Glomerular endothelial cell (primary cell): ENCODE data around the gene MACO1. TPM values are rescaled to one million over a fixed set of nuclear protein-coding genes. Genes with fewer than 3 reads are reported as not detected.
"Not testable (repeated sequence)": the region's sequence is repeated elsewhere in the genome, so short reads cannot be mapped to it uniquely, and the experiment has no call there.

Source experiments
- DNase-seq: peaks from one replicate; pipeline ENCODE4 v3.0.0-alpha.2; 2011; ENCODE audit warnings: low read depth, low spot score; ENCODE audit errors: extremely low read depth
- total RNA-seq: library from RNA; depleted of rRNA; stranded (reverse); fragments of >200 nt; gene quantifications from 2 replicates; pipeline ENCODE4 v1.2.3, GENCODE V29; 2015

Gene MACO1
- total RNA-seq = 16.7 and 18.6 TPM in 2 replicates

- peak; percentile 88 for DNase-seq
Observed at GRCh38 chr1:25430073-25430966, at the start of gene MACO1. Gene MACO1 (plus strand): TSS chr1:25430897. CDS start chr1:25431099, 202 bp downstream.

GRCh38 chr1:25382543-25382942 is 48.2 kb upstream of the MACO1 start:
- DNase-seq = not testable (repeated sequence)

GRCh38 chr1:25383090-25383489 is 47.6 kb upstream of the MACO1 start:
- DNase-seq = not testable (repeated sequence)

GRCh38 chr1:25383875-25384274 is 46.8 kb upstream of the MACO1 start:
- DNase-seq = not testable (repeated sequence)

- not testable (repeated sequence) for DNase-seq
Observed at GRCh38 chr1:25387096-25387495, 43.6 kb upstream of the MACO1 start.

GRCh38 chr1:25388691-25389090 is 42.0 kb upstream of the MACO1 start:
- not testable (repeated sequence) for DNase-seq

GRCh38 chr1:25389721-25390120 is 41.0 kb upstream of the MACO1 start:
- not testable (repeated sequence) for DNase-seq

- no peak for DNase-seq
Observed at GRCh38 chr1:25392841-25393240, 37.9 kb upstream of the MACO1 start.

- not testable (repeated sequence) for DNase-seq
Observed at GRCh38 chr1:25397549-25397948, 33.1 kb upstream of the MACO1 start.

- not testable (repeated sequence) for DNase-seq
Observed at GRCh38 chr1:25398079-25398478, 32.6 kb upstream of the MACO1 start.

- not testable (repeated sequence) for DNase-seq
Observed at GRCh38 chr1:25402947-25403803, 27.5 kb upstream of the MACO1 start.

- DNase-seq = not testable (repeated sequence)
Observed at GRCh38 chr1:25405731-25406305, 24.9 kb upstream of the MACO1 start.

- DNase-seq = not testable (repeated sequence)
Observed at GRCh38 chr1:25409641-25410427, 20.9 kb upstream of the MACO1 start.

GRCh38 chr1:25412872-25413623 is 17.6 kb upstream of the MACO1 start:
- DNase-seq = not testable (repeated sequence)

- DNase-seq = not testable (repeated sequence)
Observed at GRCh38 chr1:25414157-25414556, 16.5 kb upstream of the MACO1 start.

- not testable (repeated sequence) for DNase-seq
Observed at GRCh38 chr1:25414578-25414977, 16.1 kb upstream of the MACO1 start.

- not testable (repeated sequence) for DNase-seq
Observed at GRCh38 chr1:25417280-25417679, 13.4 kb upstream of the MACO1 start.

- DNase-seq = not testable (repeated sequence)
Observed at GRCh38 chr1:25419339-25419738, 11.4 kb upstream of the MACO1 start.

- not testable (repeated sequence) for DNase-seq
Observed at GRCh38 chr1:25420715-25421114, 10.0 kb upstream of the MACO1 start, which contains the start of gene RHCE. Gene RHCE (minus strand): TSS chr1:25420825. CDS start chr1:25420786, 39 bp downstream.
